ENCODE data around the gene TMEM217. TPM values are rescaled to one million over a fixed set of nuclear protein-coding genes. Genes with fewer than 3 reads are reported as not detected.

The TMEM217 gene
- total and polyA plus RNA-seq, 2 of the 4 experiments (the other 2 are of a cell fraction): 1.4 to 3.5 TPM

DNA sequence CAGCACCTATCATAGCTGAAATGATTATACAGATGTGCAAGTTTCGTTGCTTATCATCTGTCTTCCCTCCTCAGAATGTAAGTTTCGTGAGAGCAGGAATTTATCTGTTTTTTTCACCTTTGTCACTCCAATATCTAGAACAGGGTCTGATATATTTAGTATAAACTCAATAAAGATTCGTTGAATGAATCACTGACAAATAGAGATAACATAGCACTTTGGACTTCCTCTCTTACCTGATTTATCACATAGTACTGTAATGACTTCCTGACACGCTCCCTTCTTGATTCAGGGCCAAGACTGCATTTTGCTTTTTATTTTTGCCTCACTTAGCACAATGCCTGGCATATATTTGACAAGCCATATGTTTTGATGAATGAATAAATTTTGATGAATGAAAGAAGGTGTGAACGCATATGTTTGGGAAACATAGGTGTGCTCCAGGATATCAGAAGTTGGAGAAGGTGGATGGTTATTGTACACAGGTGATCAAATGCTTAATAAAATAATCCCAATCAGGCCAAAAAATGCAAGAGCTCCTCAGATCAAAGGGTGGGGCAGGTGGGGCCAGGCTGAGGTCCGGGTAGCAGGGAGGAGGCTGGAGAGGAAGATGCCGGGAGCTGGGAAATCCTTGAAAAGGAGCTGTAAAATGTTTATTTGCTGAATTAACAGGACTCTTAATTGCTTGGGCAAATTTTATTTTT lies 55.0 kb downstream of the TMEM217 start:
- dilution Hi-C loops (cut with HindIII; ENCODE audit: low sequenced_read_pairs, unreplicated experiment): no loop called here
- TF ChIP-seq, protein P1, sequence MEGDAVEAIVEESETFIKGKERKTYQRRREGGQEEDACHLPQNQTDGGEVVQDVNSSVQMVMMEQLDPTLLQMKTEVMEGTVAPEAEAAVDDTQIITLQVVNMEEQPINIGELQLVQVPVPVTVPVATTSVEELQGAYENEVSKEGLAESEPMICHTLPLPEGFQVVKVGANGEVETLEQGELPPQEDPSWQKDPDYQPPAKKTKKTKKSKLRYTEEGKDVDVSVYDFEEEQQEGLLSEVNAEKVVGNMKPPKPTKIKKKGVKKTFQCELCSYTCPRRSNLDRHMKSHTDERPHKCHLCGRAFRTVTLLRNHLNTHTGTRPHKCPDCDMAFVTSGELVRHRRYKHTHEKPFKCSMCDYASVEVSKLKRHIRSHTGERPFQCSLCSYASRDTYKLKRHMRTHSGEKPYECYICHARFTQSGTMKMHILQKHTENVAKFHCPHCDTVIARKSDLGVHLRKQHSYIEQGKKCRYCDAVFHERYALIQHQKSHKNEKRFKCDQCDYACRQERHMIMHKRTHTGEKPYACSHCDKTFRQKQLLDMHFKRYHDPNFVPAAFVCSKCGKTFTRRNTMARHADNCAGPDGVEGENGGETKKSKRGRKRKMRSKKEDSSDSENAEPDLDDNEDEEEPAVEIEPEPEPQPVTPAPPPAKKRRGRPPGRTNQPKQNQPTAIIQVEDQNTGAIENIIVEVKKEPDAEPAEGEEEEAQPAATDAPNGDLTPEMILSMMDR (conservative IDR thresholded peaks at IDR 0.05; ENCODE audit: low read depth, low read length): no peak
- H4K5ac ChIP-seq (ENCODE audit: low read depth, low read length): no peak overlapping the region
- WGBS, 2 experiments (ENCODE audit: extremely low coverage in 2 of 2, insufficient read length in 1 of 2): 100% methylated on average over 1 of the region's 7 CpGs; no CpG with 5 or more reads in 1 of the 2 experiments
- 0 out of 2 replicates have a peak, but pooled peaks cover 2% of the 10 kb centered on the region for H4K20me1 ChIP-seq (ENCODE audit: insufficient read depth, low read length)
- H2AFZ ChIP-seq (replicated peaks; ENCODE audit: low read length, poor library complexity): no peak overlapping the region
- no peaks in the 10 kb centered on the region for H3K79me1 ChIP-seq (ENCODE audit: low read depth in 1 of 2, low read length in 2 of 2)
- H2BK120ac ChIP-seq (ENCODE audit: low read depth, low read length): no peak overlapping the region
- H3K56ac ChIP-seq (ENCODE audit: extremely low read depth, insufficient read depth, low read length): no peak overlapping the region
- H3K36me3 ChIP-seq (ENCODE audit: control insufficient read depth, insufficient read depth, low read length): no peaks in the 10 kb centered on the region
- ChIA-PET POLR2A (ENCODE audit: unreplicated experiment) (no interaction called here), CTCF (interaction anchor here (0.5 kb wide), 1 partner anchor 10 kb away, joined by 3 read pairs; no protein-coding TSS in a partner anchor)
- H3K14ac ChIP-seq (replicated peaks; ENCODE audit: low read depth, low read length): no peak overlapping the region
- H2AK5ac ChIP-seq (ENCODE audit: low read depth, low read length): no peak overlapping the region
- no peak overlapping the region for H3K9ac ChIP-seq (ENCODE audit: low read depth, low read length)
- no peak overlapping the region for H3K23ac ChIP-seq (ENCODE audit: low read depth, low read length)
- no peak overlapping the region for H2AK9ac ChIP-seq (replicated peaks; ENCODE audit: low read depth, low read length, poor library complexity)
- H4K8ac ChIP-seq (ENCODE audit: low read depth in 2 of 2, low read length in 2 of 2): no peak overlapping the region
- H2BK20ac ChIP-seq (ENCODE audit: low read depth, low read length): no peak overlapping the region
- no peaks in the 10 kb centered on the region for H3K9me1 ChIP-seq (ENCODE audit: insufficient read depth, low read length)
- no peak overlapping the region for H4K91ac ChIP-seq (ENCODE audit: insufficient read depth, low read depth, low read length)
- ATAC-seq (ENCODE audit: low read depth) (no peak), DNase-seq (no peak)
- in situ Hi-C loops (cut with MboI; ENCODE audit: low sequenced_read_pairs): loop anchor here (10.0 kb wide), 1 partner anchor 148 kb away; no protein-coding TSS in a partner anchor
- H3K4me3 ChIP-seq (ENCODE audit: insufficient read depth, low read depth, low read length): no peak overlapping the region
- H3K27me3 ChIP-seq (ENCODE audit: control insufficient read depth, insufficient read depth, low read length): peaks cover 13% of the 10 kb centered on the region
- H2BK5ac ChIP-seq (ENCODE audit: low read depth, low read length, poor library complexity, severe bottlenecking): no peak overlapping the region
- no peak overlapping the region for H3K18ac ChIP-seq (ENCODE audit: low read depth, low read length)
- BruUV-seq (replicated peaks): no TSS peak
- peaks cover 2% of the 10 kb centered on the region; the same call in 1 of the 2 replicates for H3K4me1 ChIP-seq (ENCODE audit: control insufficient read depth, insufficient read depth, low read length)
- intact Hi-C loops (cut with micrococcal nuclease): no loop called here
- H3K9me3 ChIP-seq (ENCODE audit: control insufficient read depth, insufficient read depth, low read length): no peaks in the 10 kb centered on the region
- no peak overlapping the region for H2BK15ac ChIP-seq (ENCODE audit: low read depth, low read length)
- no peak overlapping the region for H3K4me2 ChIP-seq (ENCODE audit: low read depth, low read length)
- H3K27ac ChIP-seq (ENCODE audit: insufficient read depth, low read length): no peak overlapping the region
- H3K4ac ChIP-seq (ENCODE audit: low read depth, low read length): no peak overlapping the region

Measured in IMR-90 (cell line).